ENCODE measurements around the gene RHEX.
"Not testable (repeated sequence)": the region's sequence is repeated elsewhere in the genome, so short reads cannot be mapped to it uniquely, and the experiment has no call there.

Gene RHEX

GRCh38 chr1:206052919-206053610, at the start of gene RHEX:
Gene RHEX, plus strand, starts transcription at chr1:206053173. Its CDS starts 44,656 bp downstream, at chr1:206097829.
- not testable (repeated sequence) for DNase-seq

DNA sequence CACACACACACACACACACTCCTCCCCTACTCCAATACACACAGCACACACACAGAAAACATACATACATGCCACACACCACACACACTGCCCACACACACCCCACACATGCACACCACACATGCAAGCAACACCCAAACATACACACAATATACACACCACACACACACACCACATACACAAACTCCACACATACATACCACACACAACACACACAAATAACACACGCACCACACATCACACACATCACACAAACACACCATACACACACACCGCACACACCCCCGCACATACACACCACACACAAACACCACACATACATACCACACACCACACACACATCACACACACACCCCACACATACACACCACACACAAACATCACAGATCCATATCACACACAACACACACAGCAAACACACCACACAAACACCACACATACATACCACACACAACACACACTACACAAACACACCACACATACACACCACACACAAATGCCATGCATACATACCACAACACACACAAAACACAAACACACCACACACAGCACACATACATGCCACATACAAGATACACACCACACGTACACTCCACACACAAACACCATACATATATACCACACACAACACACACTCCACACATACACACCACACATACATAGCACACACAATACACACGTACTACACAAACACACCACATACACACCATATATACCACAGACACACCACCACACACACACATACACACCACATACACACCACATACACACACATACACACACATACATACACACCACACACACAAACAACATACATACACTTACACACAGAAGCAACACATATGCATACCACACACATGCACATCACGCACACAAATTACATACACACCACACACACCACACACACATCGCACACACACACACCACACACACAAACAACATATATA, 48.8 kb upstream of the RHEX start:
- DNase-seq, result no peak

GRCh38 chr1:206004826-206005225, 48.1 kb upstream of the RHEX start:
- no peak for DNase-seq

GRCh38 chr1:206005234-206005633, 47.7 kb upstream of the RHEX start:
- no peak for DNase-seq

GRCh38 chr1:206005778-206006180, 47.2 kb upstream of the RHEX start:
- DNase-seq, result no peak

GRCh38 chr1:206006946-206007345, 46.0 kb upstream of the RHEX start:
- DNase-seq, result no peak

- no peak for DNase-seq
Measured at GRCh38 chr1:206010060-206010459, 42.9 kb upstream of the RHEX start.

GRCh38 chr1:206011057-206011456, 41.9 kb upstream of the RHEX start:
- no peak for DNase-seq

DNA sequence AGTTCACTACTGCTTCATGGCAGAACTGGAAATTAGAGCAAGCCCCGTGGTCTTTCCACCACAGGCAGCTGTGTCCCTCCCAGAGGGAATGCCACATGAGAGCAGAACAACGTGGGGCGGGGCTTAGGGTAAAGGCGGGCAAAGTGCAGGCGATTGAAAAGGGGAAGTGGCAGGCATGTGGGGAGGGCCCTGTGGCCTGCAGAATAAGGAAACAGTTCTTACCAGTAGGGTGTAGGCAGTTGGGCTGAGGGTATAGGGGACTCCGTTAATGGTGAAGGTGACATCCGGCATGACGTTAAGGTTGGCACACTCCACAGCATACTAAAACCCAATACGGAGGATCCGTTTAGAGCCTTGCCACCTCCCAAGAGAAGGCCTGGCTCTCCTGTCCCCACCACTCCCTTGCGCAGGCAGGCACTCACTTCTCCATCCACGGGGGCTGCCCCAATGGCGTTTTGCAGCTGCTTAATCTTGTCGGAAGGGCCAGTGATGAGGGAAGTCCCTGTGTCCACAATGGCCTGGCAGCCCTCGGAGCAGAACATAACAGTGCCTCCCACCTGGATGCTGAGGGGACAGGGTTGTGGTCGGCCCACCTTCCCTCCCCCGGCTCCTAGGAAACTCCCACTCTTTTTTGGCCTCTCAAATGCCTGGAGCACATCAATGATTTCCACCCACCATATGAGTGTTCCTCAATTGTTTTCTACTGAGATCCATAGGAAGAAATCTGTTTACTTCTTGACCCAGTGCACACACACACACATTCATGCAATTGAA, 40.7 kb upstream of the RHEX start:
- no peak for DNase-seq

DNA sequence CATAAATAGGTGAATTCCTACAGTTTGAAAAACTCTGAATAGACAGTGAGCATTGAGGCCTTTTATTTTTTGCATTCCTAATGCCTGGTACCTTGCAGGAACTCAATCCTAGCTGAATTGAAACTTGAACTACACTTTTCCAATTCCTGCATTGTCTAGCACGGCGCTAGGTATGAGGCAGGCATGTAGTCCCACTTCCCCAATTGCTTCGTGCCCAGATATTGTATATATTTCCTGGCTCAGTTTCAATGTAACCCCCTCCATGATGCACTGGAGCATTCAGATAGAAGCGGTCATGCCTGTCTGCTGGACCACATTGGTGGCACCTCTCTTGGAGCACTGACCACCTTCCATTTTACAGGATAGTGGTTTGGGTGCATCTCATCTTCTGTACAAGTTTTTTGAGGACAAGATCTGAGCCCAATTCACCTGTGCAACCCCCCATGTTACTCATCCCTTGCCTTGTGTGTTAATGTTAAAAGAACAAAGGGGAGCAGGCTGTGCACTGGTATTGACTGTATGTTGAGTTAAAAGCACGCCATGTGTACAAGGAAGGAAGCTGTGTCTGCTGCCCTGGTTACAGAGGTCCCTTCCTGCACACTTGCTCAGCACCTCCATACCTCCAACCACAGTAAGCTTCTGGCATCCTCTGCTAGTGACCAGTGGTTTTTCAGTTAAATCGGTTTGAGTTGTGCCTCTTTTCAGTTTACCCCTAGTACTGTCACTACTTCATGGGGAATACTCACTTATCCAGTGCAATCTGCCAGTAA, 39.8 kb upstream of the RHEX start:
- no peak for DNase-seq

DNA sequence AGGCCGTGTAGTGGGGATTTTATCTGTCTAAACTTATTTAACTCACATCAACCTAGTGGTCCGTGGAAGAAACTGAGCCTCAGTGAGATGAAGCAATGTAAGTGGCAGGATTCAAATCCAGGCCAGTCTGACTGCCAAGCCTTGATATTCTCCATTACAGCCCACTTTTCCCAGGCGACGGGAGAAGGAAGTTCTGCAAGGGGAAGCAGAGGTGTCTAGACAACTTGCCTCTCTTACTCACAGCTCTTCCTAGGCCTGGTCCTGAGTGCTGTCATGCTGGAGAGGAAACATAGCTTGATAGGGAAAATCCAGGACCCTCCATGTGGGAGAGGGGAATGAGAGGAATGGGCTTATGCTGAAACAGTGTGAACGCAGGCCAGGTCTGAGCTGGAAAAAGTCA, 38.4 kb upstream of the RHEX start:
- no peak for DNase-seq

GRCh38 chr1:206015071-206015470, 37.9 kb upstream of the RHEX start:
- no peak for DNase-seq

GRCh38 chr1:206020393-206021007, 32.5 kb upstream of the RHEX start:
- DNase-seq, result no peak

GRCh38 chr1:206021008-206021625, 31.9 kb upstream of the RHEX start:
- no peak for DNase-seq

DNA sequence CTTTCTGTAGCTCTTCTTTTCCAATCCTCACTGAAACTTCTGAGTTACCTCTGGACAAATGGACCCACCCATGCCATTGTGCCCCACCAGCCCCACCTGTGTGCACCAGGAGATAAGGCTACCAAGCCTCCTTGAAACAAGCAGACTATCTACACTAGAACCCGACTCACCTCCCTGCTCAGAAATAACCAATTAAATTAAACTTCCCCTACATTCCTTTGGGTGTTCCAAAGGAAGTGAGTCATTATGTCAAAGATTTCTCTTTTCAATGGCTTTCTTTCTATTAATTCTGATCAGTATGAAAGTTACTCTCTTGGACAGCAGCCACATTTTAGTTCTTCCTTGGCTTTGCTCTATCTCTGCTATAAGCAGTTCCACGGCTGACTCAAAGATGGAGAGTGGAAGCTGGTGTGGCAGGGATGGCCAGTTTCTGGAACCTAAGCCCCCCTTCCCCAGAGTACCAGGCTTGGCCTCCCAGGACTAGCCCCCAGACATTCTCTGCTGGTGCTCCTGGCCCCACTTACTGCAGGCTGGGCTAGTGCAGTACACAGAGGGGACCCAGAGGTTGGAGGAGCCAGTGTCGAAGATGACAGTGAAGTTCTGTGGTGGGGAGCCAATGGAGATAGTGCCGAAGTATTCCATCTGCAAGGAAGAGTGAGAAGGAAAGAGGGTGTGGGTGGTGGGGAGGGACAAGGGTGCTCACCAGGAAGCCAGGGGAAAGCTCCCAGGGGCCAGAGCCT, 31.2 kb upstream of the RHEX start:
- DNase-seq, result no peak

DNA sequence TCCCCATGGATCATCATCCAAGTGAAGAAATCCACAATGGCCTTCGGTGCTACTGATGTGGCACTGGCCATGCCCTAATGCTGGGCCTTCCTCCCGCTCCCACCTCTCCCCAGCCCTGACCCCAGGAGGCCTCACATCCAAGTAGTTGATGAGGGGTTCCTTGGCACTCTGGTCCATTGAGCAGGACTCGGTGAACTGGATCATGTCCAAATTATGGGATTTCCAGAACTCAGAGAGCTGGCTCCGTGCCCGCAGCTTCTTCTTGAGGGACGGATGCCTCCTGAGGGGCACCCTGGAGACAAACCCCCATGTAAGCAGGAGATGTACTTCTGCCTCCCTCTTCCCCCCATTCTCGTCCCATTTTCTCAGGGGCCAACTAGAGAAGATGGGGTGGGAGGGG, 30.2 kb upstream of the RHEX start:
- no peak for DNase-seq

- no peak for DNase-seq
Measured at GRCh38 chr1:206023695-206024094, 29.3 kb upstream of the RHEX start, which contains the start of gene CTSE. Gene CTSE, minus strand, starts transcription at chr1:206023895. Its CDS starts 104 bp downstream, at chr1:206023791.

DNA sequence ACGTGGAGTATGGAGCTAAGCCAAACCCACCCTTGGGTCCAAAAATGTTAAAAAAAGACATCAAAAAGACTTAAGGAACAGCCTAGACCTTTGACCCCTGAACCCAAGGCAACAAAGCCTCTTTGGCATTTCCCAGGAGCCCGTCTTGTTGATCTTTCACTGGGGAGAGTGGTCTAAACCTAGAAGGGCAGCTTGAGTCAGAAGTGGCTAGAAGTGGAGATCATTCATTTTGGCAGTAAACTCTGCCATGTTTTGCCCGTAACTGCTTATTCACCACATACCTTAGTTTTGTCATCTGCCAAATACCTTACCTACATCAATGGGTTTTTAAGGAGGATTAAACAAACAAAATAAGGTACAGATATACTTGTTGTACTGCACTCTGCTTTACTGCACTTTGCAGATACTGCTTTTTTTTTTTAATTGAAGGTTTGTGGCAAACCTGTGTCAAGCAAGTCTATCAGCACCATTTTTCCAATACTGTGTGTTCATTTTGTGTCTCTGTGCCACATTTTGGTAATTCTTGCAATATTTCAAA, 27.6 kb upstream of the RHEX start:
- no peak for DNase-seq

- no peak for DNase-seq
Measured at GRCh38 chr1:206029484-206029883, 23.5 kb upstream of the RHEX start.

GRCh38 chr1:206030191-206030590, 22.8 kb upstream of the RHEX start:
- DNase-seq, result no peak

All from DMS 273 treated with DMSO at 0.1 percent for 48 hours (cell line).